ENCODE data around the gene DPY19L2. TPM values are rescaled to one million over a fixed set of nuclear protein-coding genes. Genes with fewer than 3 reads are reported as not detected.
"Not testable (repeated sequence)": the region's sequence is repeated elsewhere in the genome, so short reads cannot be mapped to it uniquely, and the experiment has no call there.

DPY19L2 gene
- total RNA-seq, result 41.0 TPM
- long read RNA-seq, full-length matches to known transcripts, result 1 of 9 reads
- long read RNA-seq, partial matches to known transcripts, result 3 of 9 reads
- long read RNA-seq, other reads (novel, unspliced or antisense), result 5 of 9 reads

DNA sequence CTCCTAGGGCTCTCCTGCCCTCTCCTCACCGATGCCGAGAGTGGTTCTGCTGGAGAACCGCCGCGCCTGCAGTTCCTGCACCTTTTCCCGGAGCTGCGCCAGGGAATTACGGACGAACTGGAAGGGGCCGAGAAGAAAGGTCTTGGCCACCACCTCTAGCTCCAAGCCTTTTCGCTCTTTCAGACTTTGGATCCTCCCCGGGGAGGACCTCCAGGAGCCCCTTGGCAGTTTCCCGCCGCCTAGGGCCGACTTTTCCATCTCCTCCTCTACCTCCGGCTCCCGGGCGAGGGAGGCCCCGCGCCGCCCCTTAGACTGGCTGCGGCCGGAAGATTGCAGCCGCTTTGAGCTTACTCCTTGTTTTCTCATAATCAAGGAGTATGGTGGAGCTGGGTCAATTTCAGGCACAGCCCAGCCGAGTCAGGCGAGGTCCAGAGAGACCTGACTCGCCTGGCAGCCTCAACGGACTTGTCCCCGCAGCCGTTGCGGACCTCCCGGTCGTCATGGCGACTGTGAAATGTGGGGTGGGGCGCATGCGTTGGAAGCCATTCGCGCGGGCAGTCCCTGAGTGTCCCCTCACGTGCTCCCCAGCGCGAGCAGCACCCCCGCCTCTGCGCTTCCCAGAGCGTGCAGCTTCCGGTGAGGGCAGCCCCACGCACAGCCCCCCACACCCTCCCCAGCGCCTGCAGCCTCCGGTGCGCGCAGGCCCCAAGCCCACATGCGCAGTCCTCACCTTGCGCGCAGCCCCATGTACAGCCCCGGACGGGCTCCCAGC, at the start of gene DPY19L2:
Gene DPY19L2, minus strand, starts transcription at position 466 of the 772 bp plus-strand sequence. Its CDS starts 100 bp downstream, at position 366.
- peak; percentile 88 for DNase-seq (ENCODE audit: missing footprints)
- ATAC-seq, result peak; percentile 98
- intact Hi-C loops (cut with DNase I), result loop anchor here (5.0 kb wide), 1 partner anchor 251 kb away; no protein-coding TSS in a partner anchor

DNA sequence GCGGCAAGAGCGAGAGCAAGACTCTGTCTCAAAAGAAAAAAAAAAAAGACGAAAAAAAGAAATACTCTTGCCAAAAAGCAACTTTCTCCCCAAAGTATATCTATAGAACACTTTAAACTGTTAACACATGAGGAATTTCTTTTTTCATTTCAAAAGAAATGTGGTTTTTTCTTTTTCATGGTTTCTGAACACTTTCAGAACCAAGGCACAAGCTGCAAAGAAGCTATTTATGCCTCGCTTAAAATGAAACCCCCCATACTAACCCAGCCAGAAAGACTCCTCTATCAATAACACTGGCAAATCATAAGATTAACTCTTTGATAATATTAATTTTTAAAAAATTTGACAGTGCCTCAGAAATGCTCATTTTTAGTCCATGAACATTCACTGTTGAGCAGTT, 48.6 kb upstream of the DPY19L2 start:
- ATAC-seq; DNase-seq (ENCODE audit: missing footprints); intact Hi-C loops (cut with DNase I): not testable (repeated sequence)

DNA sequence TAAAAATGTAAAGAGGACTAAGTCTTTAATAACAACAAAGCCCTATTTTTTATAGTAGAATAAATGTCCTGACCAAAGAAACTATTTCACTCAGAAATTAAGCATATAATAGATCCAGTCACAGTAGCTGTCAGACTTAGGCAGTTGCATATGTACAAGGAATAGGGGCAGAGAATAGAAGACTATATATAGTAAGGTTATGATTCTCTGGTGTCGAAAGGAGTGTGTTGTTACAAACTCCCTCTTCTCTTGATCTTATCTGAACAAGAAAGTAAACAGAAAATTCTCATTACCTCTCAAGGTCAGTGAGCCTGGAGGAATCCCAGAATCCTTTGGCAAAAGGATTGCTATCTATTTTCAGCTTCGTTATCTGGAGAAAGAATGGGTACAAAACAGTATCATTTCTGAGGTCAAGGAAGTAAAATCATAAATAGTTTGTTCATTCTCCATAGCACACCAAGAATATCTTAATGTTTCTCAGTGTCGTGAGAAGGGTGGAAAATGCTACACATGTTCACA, 46.9 kb upstream of the DPY19L2 start:
- DNase-seq (ENCODE audit: missing footprints); ATAC-seq; intact Hi-C loops (cut with DNase I): not testable (repeated sequence)

GRCh38 chr12:63714409-63714808, 46.1 kb upstream of the DPY19L2 start:
- ATAC-seq; intact Hi-C loops (cut with DNase I); DNase-seq (ENCODE audit: missing footprints): not testable (repeated sequence)

- ATAC-seq; DNase-seq (ENCODE audit: missing footprints); intact Hi-C loops (cut with DNase I): not testable (repeated sequence)
These were observed 45.4 kb upstream of the DPY19L2 start for GRCh38 chr12:63713681-63714075.

- ATAC-seq; DNase-seq (ENCODE audit: missing footprints); intact Hi-C loops (cut with DNase I): not testable (repeated sequence)
These were observed 44.8 kb upstream of the DPY19L2 start for GRCh38 chr12:63712979-63713680.

DNA sequence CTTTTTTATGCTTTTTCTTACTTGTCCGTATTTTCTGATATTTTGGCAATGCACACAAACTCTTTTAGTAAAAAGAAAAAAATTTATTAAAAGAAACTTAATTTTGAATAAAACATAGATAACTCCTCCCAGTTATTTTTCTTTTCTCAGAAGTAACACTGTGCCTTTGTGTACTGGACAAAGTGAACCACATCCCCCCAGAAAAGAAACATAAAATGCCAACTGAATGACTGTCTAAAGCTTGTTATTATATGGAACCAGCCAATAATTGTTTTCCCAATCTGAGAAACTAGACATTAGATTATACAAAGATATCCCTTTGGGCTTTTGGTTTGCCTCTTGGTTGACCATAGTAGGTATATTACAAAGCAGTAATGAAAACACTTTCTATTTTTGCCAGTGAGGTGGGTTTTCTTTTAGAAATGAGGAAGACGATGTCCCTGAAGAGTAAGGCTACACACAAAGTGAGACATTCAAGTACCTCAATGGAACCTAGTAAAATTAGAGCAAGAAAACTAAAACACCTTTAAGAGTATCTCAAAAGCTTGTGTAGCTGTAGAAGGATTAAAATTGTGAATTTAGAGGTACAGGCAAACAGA, 44.2 kb upstream of the DPY19L2 start:
- DNase-seq (ENCODE audit: missing footprints); intact Hi-C loops (cut with DNase I); ATAC-seq: not testable (repeated sequence)

DNA sequence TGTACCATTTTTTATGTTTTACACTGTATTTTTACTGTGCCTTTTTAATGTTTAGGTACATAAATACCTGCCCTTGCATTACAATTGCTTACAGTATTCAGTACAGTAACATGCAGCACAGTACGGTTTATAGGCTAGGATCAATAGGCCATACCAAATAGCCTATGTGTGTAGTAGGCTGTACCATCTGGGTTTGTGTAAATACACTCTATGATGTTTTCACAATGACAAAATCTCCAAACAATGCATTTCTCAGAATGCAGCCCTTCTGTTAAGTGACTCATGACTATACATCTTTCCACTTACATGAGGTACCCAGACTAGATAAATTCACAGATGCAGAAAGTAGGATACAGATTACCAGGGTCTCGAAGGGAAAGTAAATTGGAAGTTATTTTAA, 43.0 kb upstream of the DPY19L2 start:
- ATAC-seq; intact Hi-C loops (cut with DNase I); DNase-seq (ENCODE audit: missing footprints): not testable (repeated sequence)

GRCh38 chr12:63706336-63706735, 38.0 kb upstream of the DPY19L2 start:
- ATAC-seq, result no peak
- intact Hi-C loops (cut with DNase I), result no loop called here
- no peak for DNase-seq (ENCODE audit: missing footprints)

DNA sequence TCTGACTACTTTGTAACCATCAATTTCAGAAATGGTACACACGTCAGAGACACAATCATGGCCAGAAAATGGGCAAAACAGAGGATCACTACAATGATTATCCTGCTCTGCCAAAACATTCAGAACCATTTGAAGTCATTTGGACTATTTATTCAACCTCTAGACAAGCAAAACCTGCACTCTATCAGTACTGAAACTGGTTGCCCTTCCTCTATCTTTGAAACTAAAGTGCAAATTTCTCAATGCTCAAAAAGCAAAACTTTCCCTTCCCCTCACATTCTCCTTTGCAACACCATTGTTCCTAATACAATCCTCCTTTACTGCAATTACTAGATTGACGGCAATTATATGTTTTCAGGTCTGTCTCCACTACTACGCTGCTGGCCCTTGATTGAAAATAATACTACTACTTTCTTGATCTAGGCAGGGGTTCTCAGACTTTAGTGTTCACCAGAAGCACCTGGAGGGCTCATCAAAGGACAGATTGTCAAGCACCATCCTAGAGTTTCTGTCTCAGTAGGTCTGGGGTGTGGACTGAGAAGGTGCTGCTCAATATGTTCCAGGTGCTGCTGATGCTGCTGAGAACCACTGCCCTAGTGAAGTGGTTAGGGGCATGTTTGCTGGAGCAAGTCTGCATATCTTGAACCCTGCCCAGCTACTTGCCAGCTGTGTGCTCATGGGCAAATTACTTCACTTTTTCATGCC, 31.5 kb upstream of the DPY19L2 start:
- intact Hi-C loops (cut with DNase I); ATAC-seq; DNase-seq (ENCODE audit: missing footprints): not testable (repeated sequence)

- intact Hi-C loops (cut with DNase I); ATAC-seq; DNase-seq (ENCODE audit: missing footprints): not testable (repeated sequence)
These were observed 30.7 kb upstream of the DPY19L2 start for GRCh38 chr12:63699011-63699410.

DNA sequence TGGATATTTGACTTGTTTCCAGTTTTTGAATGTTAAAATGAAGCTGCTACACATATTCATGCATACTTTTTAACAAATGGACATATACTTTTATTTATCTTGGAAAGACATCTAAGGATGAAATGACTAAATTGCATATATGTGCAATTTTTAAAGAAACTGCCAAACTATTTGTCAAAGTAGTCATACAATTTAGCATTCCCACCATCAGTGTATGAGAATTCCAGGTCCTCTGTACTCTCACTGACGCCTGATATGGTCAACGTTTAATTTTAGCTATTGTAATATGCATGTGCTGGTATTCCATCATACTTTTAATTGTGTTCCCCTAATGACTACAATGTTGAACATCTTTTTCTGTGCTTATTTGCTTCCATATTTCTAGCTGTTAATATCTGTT, 22.5 kb upstream of the DPY19L2 start:
- ATAC-seq; DNase-seq (ENCODE audit: missing footprints); intact Hi-C loops (cut with DNase I): not testable (repeated sequence)

DNA sequence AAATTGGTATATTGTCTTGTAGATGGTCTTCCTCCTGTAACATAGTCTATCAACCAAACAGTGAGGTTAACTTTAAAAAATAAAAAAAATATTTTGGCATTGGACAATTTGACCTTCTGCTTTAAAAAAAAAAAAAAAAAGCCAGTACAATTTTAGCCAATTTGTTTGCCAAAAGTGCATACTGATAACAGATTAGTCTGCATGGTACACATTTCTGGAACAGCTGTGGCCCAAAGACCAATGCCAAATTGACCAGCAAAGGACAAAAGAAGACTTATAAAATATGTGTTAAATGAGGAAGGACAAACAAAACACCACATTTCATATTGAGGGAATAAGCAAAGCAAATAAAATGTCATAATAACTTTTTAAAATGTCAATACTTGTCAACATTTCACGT, 20.8 kb upstream of the DPY19L2 start:
- ATAC-seq; intact Hi-C loops (cut with DNase I); DNase-seq (ENCODE audit: missing footprints): not testable (repeated sequence)

DNA sequence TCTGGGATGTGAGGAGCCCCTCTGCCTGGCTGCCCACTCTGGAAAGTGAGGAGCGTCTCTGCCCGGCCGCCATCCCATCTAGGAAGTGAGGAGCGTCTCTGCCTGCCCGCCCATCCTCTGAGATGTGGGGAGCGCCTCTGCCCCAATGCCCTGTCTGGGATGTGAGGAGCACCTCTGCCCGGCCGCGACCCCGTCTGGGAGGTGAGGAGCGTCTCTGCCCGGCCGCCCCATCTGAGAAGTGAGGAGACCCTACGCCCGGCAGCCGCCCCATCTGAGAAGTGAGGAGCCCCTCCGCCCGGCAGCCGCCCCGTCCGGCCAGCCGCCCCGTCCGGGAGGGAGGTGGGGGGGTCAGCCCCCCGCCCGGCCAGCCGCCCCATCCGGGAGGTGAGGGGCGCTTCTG, 18.3 kb upstream of the DPY19L2 start:
- DNase-seq (ENCODE audit: missing footprints); ATAC-seq; intact Hi-C loops (cut with DNase I): not testable (repeated sequence)

GRCh38 chr12:63685789-63686188, 17.5 kb upstream of the DPY19L2 start:
- ATAC-seq; DNase-seq (ENCODE audit: missing footprints); intact Hi-C loops (cut with DNase I): not testable (repeated sequence)

- intact Hi-C loops (cut with DNase I); DNase-seq (ENCODE audit: missing footprints); ATAC-seq: not testable (repeated sequence)
These were observed 14.3 kb upstream of the DPY19L2 start for GRCh38 chr12:63682617-63683016.

DNA sequence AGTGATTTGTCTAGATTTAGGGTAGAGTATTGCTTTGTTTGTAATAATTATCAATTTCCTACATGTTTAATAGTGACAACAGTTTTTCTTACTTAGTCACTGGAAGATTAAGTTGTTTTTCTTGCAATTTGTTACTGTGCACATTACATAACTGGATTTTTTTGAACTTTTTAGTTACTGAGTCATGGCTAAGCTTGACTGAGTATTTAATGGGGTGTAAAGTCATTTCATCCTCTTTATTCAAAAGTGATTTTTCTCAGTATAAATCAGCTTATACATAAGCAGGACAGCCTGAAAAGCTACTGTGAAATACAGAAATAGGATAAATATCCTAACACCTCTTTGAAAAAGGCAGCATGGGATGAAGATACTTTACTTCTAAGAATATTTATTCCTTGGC, 12.5 kb upstream of the DPY19L2 start:
- intact Hi-C loops (cut with DNase I); ATAC-seq; DNase-seq (ENCODE audit: missing footprints): not testable (repeated sequence)

DNA sequence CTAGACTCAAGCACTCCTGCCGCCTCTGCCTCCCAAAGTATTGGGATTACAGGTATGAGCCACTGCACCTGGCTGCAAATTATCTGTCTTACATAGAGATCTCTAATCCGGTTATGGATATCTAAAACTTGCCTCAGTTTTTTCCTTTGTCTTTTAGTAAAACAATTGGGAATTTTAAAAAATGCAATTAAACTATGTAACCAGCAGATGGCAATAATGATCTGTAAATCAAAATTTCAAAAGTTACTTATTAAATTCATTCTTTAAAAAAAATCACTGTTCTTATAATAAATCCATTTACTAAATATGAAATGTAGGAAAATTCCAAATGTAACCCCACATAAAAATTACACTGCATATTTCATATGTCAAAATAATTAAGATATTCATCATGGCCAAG, 4.3 kb upstream of the DPY19L2 start:
- not testable (repeated sequence) for ATAC-seq; DNase-seq (ENCODE audit: missing footprints)
- intact Hi-C loops (cut with DNase I), result loop anchor here (5.0 kb wide), 1 partner anchor 130 kb away; no protein-coding TSS in a partner anchor
